Measurements from ENCODE around the gene RGS7BP.

Gene RGS7BP

GRCh38 chr5:64595031-64595855 is 89.4 kb downstream of the RGS7BP start:
- TF ChIP-seq CTCF (IDR thresholded peaks at IDR 0.05; ENCODE audit: insufficient read depth, low read depth, low read length, missing control alignments) = no peak
- no peak overlapping the region for H3K4me3 ChIP-seq (ENCODE audit: low read length)
- peak; percentile 6 for DNase-seq (ENCODE audit: low read depth)

GRCh38 chr5:64599226-64599625 is 93.4 kb downstream of the RGS7BP start:
- no peak for TF ChIP-seq CTCF (IDR thresholded peaks at IDR 0.05; ENCODE audit: insufficient read depth, low read depth, low read length, missing control alignments)
- no peak overlapping the region for H3K4me3 ChIP-seq (ENCODE audit: low read length)
- no peak for DNase-seq (ENCODE audit: low read depth)

- no peak overlapping the region for H3K4me3 ChIP-seq (ENCODE audit: low read length)
- TF ChIP-seq CTCF (IDR thresholded peaks at IDR 0.05; ENCODE audit: insufficient read depth, low read depth, low read length, missing control alignments) = no peak
- DNase-seq (ENCODE audit: low read depth) = no peak
These were observed 97.9 kb downstream of the RGS7BP start for GRCh38 chr5:64603676-64604075.

GRCh38 chr5:64606926-64607325 is 101.1 kb downstream of the RGS7BP start:
- no peak for DNase-seq (ENCODE audit: low read depth)
- H3K4me3 ChIP-seq (ENCODE audit: low read length) = no peak overlapping the region

GRCh38 chr5:64612344-64612961 is 106.6 kb downstream of the RGS7BP start:
- DNase-seq (ENCODE audit: low read depth) = peak; percentile 67

More at GRCh38 chr5:64606926-64607325, 101.1 kb downstream of the RGS7BP start:
- no peak for TF ChIP-seq CTCF (IDR thresholded peaks at IDR 0.05; ENCODE audit: insufficient read depth, low read depth, low read length, missing control alignments)

GRCh38 chr5:64615895-64616294 is 110.1 kb downstream of the RGS7BP start:
- TF ChIP-seq CTCF (IDR thresholded peaks at IDR 0.05; ENCODE audit: insufficient read depth, low read depth, low read length, missing control alignments) = no peak
- no peak overlapping the region for H3K4me3 ChIP-seq (ENCODE audit: low read length)
- no peak for DNase-seq (ENCODE audit: low read depth)

More at GRCh38 chr5:64612344-64612961, 106.6 kb downstream of the RGS7BP start:
- H3K4me3 ChIP-seq (ENCODE audit: low read length) = no peak overlapping the region
- TF ChIP-seq CTCF (IDR thresholded peaks at IDR 0.05; ENCODE audit: insufficient read depth, low read depth, low read length, missing control alignments) = peak; percentile 87
